A549 treated with GW870086 at 1 μM for 4 hours (cell line): ENCODE data around the gene CNOT1. TPM values are rescaled to one million over a fixed set of nuclear protein-coding genes. Genes with fewer than 3 reads are reported as not detected.

Source experiments
- total RNA-seq: library from RNA; stranded (reverse); fragments of 200-300 nt; extraction: Qiagen RNA extraction; gene quantifications from 5 replicates; pipeline ENCODE4 v1.2.3, GENCODE V29; 2022; ENCODE audit warnings: low read depth

Gene CNOT1
- total RNA-seq: 118 to 157 TPM (median 127 TPM) in 5 replicates

DNA sequence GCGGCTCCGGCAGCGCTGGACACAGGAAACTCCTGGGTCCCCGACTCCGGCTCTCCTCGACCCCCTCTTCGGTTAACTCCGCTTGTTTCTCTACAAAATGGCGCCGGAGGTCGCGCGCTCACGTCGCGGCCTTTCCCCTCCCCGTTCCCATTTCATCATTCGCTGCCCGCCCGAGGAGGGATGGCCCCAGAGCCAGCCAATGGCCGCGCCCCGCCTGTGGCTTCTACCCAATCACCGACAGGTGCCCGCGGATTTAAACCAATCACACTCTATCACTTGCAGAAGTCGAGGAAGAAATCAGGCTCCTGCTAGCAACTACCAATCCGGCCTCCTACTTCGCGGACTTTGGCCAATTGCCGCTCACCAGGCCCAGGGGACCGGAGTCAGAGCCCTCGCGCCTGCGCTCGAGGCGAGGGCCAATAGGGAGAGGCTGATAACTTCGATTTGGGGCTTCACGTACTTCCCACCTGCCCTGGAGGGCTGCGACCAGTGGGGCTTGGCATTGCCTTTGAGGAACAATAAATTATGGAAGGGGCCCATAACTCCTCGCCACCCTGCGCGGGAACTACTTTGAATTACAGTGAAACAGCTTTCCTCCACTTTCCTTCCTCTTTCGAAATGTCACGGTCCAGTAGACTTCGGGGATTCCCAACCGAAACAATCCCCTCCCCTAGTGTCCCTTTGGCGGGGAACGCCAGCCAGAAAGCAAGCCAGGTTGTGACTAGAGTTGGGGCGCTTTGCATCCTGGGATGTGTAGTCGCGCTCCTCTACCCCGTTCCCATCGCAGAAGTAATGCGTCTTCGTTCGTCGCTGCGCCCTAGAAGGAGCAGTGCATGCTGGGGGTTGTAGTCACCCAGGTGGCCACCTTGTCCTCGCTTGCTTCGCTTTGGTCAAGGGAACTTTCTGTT, at the start of gene CNOT1:
Gene CNOT1 (minus strand): TSS at position 94 of the 908 bp plus-strand sequence. CDS start 30,489 bp downstream, outside the sequence.

DNA sequence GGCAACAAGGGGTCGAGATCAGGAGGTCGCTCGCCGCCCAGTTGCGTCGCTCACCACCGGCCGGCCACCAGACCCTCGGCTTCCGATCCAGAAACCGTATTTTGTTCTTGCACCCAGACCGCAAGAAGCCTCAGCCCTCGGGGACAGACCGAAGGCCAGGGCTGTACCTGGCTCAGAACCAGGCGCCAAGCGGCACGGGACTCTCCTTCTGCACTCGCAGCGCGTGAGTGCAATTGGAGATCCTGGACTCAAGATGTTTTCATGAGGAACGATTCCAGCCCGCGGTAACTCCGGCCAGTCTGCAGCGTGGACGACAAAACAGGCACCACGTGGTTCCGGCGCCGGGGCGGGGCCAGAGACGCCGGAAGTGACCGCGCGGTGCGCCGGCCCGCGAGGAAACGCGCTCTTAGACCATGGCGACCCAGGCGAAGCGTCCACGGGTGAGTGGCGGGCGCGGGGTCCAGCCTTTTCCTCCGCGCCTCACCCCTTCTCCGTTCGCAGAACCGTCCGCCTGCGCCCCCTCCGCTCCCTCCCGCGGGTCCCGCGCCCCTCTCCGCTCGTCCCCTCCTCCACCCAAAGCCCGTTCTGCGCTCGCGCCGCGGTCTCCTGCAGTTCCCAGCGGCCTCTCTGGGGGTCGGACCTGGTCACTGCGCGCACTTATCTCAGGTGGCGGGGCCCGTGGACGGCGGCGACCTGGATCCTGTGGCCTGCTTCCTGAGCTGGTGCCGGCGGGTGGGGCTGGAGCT, 114.3 kb downstream of the CNOT1 start, which contains the start of gene SETD6:
Gene SETD6 (plus strand): TSS at position 393 of the 746 bp plus-strand sequence. CDS start 21 bp downstream, at position 414.

DNA sequence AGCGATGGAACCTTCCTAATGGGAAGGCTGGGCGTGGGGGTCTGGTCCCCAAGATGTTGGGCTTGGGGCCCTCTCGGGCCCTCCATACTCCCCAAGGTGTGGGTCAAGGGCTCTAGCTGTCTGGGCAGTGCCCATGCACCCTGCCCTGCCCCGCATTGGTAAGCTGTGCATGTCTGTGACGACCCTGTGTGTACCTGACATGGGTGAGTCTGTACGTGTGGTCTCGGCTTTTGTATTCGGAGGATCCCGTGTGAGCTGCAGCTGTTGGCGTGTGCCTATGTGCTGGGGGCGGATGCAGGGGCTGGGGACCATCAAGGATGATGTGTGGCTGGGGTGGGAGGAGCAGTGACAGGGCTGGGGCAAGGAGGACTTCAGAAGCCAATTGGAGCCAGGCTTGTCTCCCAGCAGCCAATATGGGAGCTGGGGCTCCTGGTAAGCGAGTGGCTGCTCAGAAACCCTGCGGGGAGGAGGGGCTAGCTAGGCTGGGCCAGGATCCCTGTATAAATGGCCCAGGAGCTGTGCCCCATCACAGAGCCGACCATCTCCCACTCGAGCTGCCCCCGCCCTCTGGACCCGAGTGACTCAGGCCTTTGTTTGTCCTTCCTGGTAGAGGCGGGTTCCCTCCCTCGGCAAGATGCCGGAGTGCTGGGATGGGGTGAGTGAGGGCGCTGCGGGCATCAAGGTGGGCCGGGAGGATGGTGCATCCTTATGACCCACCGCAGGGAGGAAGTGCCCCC, 129.8 kb downstream of the CNOT1 start, which contains the start of gene NDRG4:
Gene NDRG4 (plus strand): TSS at position 529 of the 737 bp plus-strand sequence. CDS start 106 bp downstream, at position 635.

Other genes starting within 250 kb of the CNOT1 start
- gene GINS3, start 237.4 kb downstream of the CNOT1 start, total RNA-seq: 23.3 to 25.3 TPM (median 24.0 TPM) in 5 replicates
- 26.7 to 33.0 TPM (median 31.0 TPM) in 5 replicates for gene NDRG4, start 129.7 kb downstream of the CNOT1 start, total RNA-seq
- 11.3 to 16.2 TPM (median 13.5 TPM) in 5 replicates for gene SETD6, start 114.3 kb downstream of the CNOT1 start, total RNA-seq
- 17.0 to 20.4 TPM (median 17.9 TPM) in 5 replicates for gene SLC38A7, start 54.9 kb upstream of the CNOT1 start, total RNA-seq
- gene GOT2, start 104.5 kb upstream of the CNOT1 start, total RNA-seq: 167 to 186 TPM (median 179 TPM) in 5 replicates